ENCODE measurements around the gene UAP1. TPM values are rescaled to one million over a fixed set of nuclear protein-coding genes. Genes with fewer than 3 reads are reported as not detected.

The UAP1 gene
- total RNA-seq, 2 donors from 2014 or later = 30.8 to 31.5 TPM

DNA sequence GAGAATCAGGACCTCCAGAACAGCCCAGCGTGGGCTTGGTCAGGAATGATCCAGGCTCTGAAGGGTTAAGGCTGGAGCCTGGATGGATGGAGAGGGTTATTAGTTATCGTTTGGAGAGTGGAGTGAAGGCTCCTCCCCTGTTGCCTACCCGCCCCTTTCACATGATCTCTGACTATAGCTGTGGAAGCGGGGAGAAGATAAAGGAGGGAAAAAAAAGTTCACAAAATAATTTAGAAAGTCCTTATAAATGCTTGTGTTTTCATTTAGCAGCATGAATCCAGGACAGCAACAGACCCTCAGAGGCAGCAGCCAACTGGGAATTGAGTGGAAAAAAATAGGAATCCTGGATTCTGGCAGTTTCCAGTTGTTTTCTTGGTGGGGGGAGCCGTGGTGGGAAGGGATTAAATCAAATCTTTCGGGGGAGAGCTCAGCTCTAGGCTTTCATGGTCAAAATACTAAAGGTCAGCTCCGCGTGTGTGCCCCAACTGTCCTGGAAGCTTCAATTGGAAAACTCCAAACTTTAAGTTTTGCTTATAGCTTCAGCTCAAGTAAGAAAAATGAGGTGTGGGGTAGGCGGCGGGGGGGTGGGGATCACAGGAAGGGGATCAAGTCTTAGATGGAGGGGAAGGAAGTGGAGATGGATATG is 70.1 kb downstream of the UAP1 start:
- DNase-seq (no peak), ATAC-seq (no peak)
- Mint-ChIP-seq H3K27me3 (peaks cover 54% of the 10 kb centered on the region), H3K4me3 (no peak overlapping the region), H3K36me3 (ENCODE audit: low read depth) (peaks cover 8% of the 10 kb centered on the region), H3K27ac (no peak overlapping the region), H3K4me1 (peaks cover 6% of the 10 kb centered on the region)
- no peaks in the 10 kb centered on the region for H3K9me3 ChIP-seq (ENCODE audit: control insufficient read depth, low read length, poor library complexity, severe bottlenecking)

DNA sequence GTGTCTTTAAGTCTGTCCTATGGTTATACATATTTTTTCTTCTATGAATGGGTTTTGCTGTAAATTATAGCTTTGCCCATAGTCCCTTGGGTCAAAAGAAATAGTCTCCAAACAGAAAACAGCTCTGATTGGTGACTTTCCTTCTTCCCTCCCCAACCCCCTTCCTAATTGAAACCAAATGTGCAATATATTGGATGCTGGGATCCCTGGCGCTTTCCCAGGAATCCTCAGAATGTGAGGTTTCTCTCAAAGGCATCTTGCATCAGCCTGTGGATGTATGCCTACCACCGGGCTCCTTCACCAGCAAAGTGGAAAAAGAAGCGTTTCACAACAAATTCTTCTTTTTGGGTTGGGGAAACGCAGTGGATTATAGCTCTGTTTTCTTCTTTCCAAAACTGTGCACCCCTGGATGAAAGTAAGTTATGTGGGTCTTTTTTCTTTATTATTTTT is 70.7 kb downstream of the UAP1 start, which contains the start of gene DDR2:
TSS of gene DDR2 (plus strand) at position 248 of the 450 bp plus-strand sequence. CDS start 86,600 bp downstream, outside the sequence.
- no peaks in the 10 kb centered on the region for H3K9me3 ChIP-seq (ENCODE audit: control insufficient read depth, low read length, poor library complexity, severe bottlenecking)
- DNase-seq = no peak
- peaks cover 49% of the 10 kb centered on the region for H3K27me3 Mint-ChIP-seq
- H3K36me3 Mint-ChIP-seq (ENCODE audit: low read depth) = peaks cover 8% of the 10 kb centered on the region
- H3K27ac Mint-ChIP-seq = no peak within 1 kb of the TSS
- ATAC-seq = no peak
- H3K4me3 Mint-ChIP-seq = no peak within 1 kb of the TSS
- H3K4me1 Mint-ChIP-seq = peaks cover 3% of the 10 kb centered on the region

DNA sequence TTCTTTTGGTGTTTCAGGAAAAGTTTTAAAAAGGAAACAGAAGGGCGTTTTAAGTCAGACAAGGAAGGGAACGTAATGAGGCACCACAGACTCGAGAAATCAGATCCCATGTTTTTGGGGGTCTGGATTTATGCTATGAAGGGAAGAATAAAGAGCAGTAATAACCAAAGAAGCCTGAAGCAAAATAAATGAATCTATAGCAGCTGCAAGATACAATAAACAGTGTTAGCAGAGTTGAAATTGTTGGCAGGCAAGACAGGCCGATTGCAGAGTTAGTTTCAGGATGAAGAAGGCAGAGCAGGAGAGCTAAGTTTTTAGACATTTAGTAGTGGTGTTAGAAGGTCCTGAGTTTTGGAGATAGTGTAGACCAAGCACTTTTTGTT is 71.2 kb downstream of the UAP1 start:
- DNase-seq (no peak), ATAC-seq (no peak)
- Mint-ChIP-seq H3K4me1 (peaks cover 3% of the 10 kb centered on the region), H3K4me3 (no peak overlapping the region), H3K27ac (no peak overlapping the region), H3K36me3 (ENCODE audit: low read depth) (peaks cover 8% of the 10 kb centered on the region), H3K27me3 (peaks cover 45% of the 10 kb centered on the region)
- H3K9me3 ChIP-seq (ENCODE audit: control insufficient read depth, low read length, poor library complexity, severe bottlenecking) = no peaks in the 10 kb centered on the region

DNA sequence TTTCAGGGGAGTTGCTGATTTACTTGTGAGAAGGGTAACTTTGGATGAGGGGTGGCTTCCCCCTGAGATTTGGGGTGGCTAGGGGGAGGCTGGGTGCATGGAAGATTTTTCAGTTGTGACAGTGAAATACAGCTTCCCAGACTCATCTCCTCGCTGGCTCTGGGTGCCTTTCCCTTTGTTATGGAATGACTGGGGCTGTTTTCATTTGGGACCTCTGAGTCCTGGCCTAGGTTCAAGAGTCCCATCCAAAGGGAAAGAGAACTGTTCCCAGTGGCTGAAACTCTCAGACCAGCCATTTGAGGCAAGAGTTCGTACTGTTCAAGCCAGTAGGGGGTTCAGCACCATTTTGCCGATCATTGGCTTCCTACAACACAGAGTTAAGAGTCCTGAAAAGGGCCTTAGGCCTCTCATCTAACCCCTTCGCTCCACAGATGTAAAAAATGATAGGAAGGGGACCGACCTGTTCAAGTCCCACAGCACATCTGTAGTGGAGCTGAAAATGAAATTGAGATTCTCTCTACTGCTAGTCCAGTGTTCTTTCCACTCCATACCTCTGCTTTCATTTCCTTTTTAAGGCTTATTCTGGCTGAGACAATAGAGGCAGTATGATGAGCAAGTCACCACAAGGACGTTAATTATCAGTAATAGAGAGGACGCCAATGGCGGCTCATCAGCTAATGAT is 71.7 kb downstream of the UAP1 start:
- no peaks in the 10 kb centered on the region for H3K9me3 ChIP-seq (ENCODE audit: control insufficient read depth, low read length, poor library complexity, severe bottlenecking)
- H3K27me3 Mint-ChIP-seq = peaks cover 41% of the 10 kb centered on the region
- DNase-seq (no peak), ATAC-seq (no peak)
- no peak overlapping the region for H3K4me3 Mint-ChIP-seq
- peaks cover 8% of the 10 kb centered on the region for H3K36me3 Mint-ChIP-seq (ENCODE audit: low read depth)
- peaks cover 3% of the 10 kb centered on the region for H3K4me1 Mint-ChIP-seq
- no peak overlapping the region for H3K27ac Mint-ChIP-seq

DNA sequence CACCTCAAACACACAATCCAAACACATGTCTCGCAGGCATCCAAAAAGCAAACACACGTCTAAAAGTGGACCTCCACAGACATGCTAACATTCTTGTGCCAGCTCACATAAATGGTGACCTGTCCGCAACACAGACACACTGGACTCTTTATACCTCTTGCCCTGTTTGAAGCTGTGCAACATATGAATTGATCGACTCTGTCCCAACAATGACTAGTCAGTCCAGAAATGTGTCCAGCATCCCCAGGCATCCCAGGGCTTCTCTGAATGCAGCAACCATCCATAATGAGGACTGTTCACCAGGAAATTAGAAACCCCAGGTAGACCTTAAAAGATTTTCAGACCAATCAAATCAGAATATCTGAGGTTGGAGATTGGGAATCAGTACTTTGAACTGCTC is 73.9 kb downstream of the UAP1 start:
- Mint-ChIP-seq H3K4me3 (peak overlapping the region; percentile 37), H3K27ac (peak overlapping the region; percentile 54), H3K4me1 (peaks cover 3% of the 10 kb centered on the region), H3K27me3 (peaks cover 24% of the 10 kb centered on the region), H3K36me3 (ENCODE audit: low read depth) (peaks cover 5% of the 10 kb centered on the region)
- no peaks in the 10 kb centered on the region for H3K9me3 ChIP-seq (ENCODE audit: control insufficient read depth, low read length, poor library complexity, severe bottlenecking)
- DNase-seq (no peak), ATAC-seq (no peak)

DNA sequence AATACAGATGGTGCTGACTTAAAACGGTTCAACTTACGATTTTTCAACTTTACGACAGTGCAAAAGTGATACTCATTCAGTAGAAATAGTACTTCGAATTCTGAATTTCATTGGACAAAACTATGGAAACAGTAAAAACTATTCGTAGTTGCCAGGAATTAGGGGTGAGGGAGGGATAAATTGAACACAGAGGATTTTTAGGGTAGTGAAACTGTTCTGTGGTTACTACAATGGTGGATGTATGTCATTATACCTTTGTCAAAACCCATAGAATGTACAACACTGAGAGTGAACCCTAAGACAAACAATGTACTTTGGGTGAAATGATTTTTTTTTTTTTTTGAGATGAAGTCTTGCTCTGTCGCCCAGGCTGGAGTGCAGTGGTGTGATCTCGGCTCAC is 78.2 kb downstream of the UAP1 start:
- Mint-ChIP-seq H3K36me3 (ENCODE audit: low read depth) (peaks cover 4% of the 10 kb centered on the region), H3K27me3 (peaks cover 22% of the 10 kb centered on the region), H3K4me1 (no peaks in the 10 kb centered on the region), H3K4me3 (no peak overlapping the region), H3K27ac (no peak overlapping the region)
- no peaks in the 10 kb centered on the region for H3K9me3 ChIP-seq (ENCODE audit: control insufficient read depth, low read length, poor library complexity, severe bottlenecking)
- no peak for DNase-seq
- ATAC-seq = no peak

DNA sequence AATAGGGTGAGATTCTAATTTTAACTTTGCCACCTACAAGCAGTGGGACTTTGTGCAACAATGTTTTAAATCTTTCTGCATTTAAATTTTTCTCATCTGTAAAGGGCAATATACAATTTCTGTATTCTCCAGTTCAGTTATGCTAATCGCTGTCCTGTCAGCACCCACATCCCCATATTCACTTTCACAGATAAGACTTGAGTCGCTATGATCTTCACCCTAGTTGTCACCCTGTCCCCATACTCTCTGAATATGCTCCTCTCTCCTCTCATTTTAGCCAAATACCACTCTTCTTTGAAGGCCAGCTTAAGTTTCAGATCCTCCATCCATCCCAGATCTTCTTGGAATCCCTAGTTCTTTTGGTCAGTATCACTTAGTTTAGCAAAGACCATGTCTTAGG is 79.6 kb downstream of the UAP1 start:
- H3K4me1 Mint-ChIP-seq = no peaks in the 10 kb centered on the region
- no peak overlapping the region for H3K4me3 Mint-ChIP-seq
- H3K27me3 Mint-ChIP-seq = peaks cover 14% of the 10 kb centered on the region
- peaks cover 2% of the 10 kb centered on the region for H3K36me3 Mint-ChIP-seq (ENCODE audit: low read depth)
- no peak for DNase-seq
- no peak overlapping the region for H3K27ac Mint-ChIP-seq
- ATAC-seq = no peak
- no peaks in the 10 kb centered on the region for H3K9me3 ChIP-seq (ENCODE audit: control insufficient read depth, low read length, poor library complexity, severe bottlenecking)

DNA sequence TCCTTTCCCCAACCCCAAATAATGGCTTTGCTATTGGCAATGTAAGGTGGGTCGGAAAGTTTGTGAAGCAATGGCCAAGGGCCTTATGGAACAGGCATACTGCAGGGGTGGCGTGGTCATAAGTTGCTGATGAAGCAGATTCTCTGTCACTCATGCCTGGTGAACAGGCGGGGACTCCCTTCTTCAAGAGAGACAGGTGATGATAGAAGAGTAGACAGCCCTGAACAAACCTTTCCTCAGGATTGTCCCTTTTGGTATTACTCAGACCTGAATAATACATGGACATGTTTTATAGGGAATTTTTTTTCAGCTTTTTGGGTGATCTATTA is 83.4 kb downstream of the UAP1 start:
- DNase-seq = no peak
- Mint-ChIP-seq H3K36me3 (ENCODE audit: low read depth) (peaks cover 5% of the 10 kb centered on the region), H3K4me1 (no peaks in the 10 kb centered on the region), H3K4me3 (no peak overlapping the region), H3K27me3 (peaks cover 38% of the 10 kb centered on the region), H3K27ac (no peak overlapping the region)
- ATAC-seq = no peak
- H3K9me3 ChIP-seq (ENCODE audit: control insufficient read depth, low read length, poor library complexity, severe bottlenecking) = no peaks in the 10 kb centered on the region

DNA sequence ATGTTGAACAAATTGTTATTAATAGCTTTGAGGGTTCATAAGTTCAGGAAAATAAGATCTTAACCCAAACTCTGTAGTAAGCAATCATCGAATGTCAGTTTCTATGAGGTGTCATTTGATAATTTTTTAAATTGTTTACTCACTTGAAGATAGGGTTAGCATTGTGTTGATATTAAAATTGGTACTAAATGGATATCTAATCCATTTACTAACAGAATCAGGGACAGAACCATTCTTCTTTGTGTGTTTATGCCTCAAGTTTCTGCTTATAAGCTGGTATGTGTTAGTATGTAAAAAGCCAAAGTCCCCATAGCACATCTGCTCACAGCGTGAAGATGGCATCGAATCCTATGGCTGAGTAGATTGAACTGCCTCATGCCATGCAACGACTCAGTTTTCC is 84.1 kb downstream of the UAP1 start:
- Mint-ChIP-seq H3K27me3 (peaks cover 38% of the 10 kb centered on the region), H3K36me3 (ENCODE audit: low read depth) (peaks cover 5% of the 10 kb centered on the region), H3K27ac (no peak overlapping the region), H3K4me3 (no peak overlapping the region), H3K4me1 (no peaks in the 10 kb centered on the region)
- ATAC-seq (no peak), DNase-seq (no peak)
- no peaks in the 10 kb centered on the region for H3K9me3 ChIP-seq (ENCODE audit: control insufficient read depth, low read length, poor library complexity, severe bottlenecking)

DNA sequence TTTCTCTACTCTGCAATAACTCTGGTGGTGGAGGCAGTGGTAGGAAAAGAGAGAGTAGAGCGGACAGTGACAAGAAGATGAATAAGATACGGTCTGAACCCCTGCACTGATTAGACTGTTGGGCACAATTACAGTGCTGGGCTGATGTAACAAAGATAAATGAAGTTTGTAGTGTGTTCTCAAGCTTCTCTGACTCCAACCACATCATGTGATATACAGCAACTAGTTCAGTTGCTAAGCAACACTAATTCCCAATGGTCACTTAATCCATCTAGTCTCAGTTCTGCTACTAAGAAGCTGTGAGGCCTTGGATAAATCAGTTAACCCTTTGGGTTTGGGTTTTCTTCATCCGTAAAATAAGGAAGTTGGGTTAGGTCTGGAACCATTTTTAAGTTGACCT is 88.1 kb downstream of the UAP1 start:
- DNase-seq = no peak
- H3K9me3 ChIP-seq (ENCODE audit: control insufficient read depth, low read length, poor library complexity, severe bottlenecking) = no peaks in the 10 kb centered on the region
- no peak for ATAC-seq
- H3K4me3 Mint-ChIP-seq = no peak overlapping the region
- H3K4me1 Mint-ChIP-seq = no peaks in the 10 kb centered on the region
- H3K36me3 Mint-ChIP-seq (ENCODE audit: low read depth) = peaks cover 7% of the 10 kb centered on the region
- H3K27ac Mint-ChIP-seq = no peak overlapping the region
- H3K27me3 Mint-ChIP-seq = peaks cover 30% of the 10 kb centered on the region

Other genes starting within 250 kb of the UAP1 start
- gene SPATA46, start 184.9 kb upstream of the UAP1 start, total RNA-seq = not detected
- gene C1orf226, start 180.0 kb upstream of the UAP1 start, total RNA-seq = not detected
- under 1 TPM; 0.13 to 0.22 TPM for gene SH2D1B, start 149.6 kb upstream of the UAP1 start, total RNA-seq
- 10 to 100 TPM; 48.7 to 57.9 TPM for gene UHMK1, start 63.9 kb upstream of the UAP1 start, total RNA-seq
- gene DDR2, start 70.7 kb downstream of the UAP1 start, total RNA-seq = under 1 TPM; 0.22 to 0.26 TPM
- 10 to 100 TPM; 13.3 to 18.1 TPM for gene HSD17B7, start 229.0 kb downstream of the UAP1 start, total RNA-seq